ENCODE data around the gene EXOC6.
A peak's percentile ranks its signal among the peaks of the same experiment; 100 is the strongest.
"Not testable (repeated sequence)": the region's sequence is repeated elsewhere in the genome, so short reads cannot be mapped to it uniquely, and the experiment has no call there.

The EXOC6 gene

DNA sequence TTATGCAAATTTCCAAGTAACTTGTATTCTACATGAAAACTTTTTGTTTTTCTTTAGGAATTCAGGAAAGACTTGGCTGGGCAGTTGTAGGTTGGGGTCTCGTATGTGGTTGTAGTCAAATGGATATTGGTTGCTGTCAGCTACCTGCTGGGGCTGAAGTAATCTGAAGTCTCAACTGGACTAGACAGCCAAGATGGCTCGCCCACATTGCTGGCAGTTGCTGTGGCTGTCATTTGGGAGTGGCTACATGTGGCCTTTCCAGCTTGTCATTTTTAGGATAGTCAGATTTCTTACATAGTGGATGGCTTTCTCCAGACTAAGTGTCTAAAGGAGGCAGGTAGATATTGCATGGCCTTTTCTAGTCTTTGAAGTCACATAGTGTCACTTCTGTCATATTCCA, 32.6 kb downstream of the EXOC6 start:
- no peak for DNase-seq

GRCh38 chr10:92886334-92886961, 38.1 kb downstream of the EXOC6 start:
- DNase-seq: no peak

DNA sequence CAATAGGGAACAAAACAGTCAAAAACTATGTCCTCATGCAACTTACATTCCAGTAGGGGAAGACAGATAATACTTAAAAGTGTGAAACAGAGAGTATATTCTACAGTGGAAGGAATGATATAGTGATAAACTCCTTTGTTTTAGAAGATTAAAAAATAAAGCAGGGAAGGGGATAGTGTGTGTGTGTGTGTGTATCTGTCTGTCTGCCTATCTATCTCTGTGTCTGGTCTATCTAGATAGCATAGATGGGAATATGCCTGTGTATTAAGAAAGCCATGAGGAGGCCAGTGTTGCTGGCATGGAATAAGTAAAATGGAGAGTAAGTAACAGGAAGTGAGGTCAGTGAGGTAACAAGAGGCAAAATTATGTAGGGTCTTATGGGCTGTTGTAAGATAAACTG, 42.2 kb downstream of the EXOC6 start:
- no peak for DNase-seq

GRCh38 chr10:92891885-92892690, 43.8 kb downstream of the EXOC6 start:
- DNase-seq: no peak

- no peak for DNase-seq
Observed at GRCh38 chr10:92892691-92893054, 44.4 kb downstream of the EXOC6 start.

GRCh38 chr10:92894081-92894655, 45.8 kb downstream of the EXOC6 start:
- DNase-seq: no peak

GRCh38 chr10:92897916-92898315, 49.6 kb downstream of the EXOC6 start:
- DNase-seq: no peak

- no peak for DNase-seq
Observed at GRCh38 chr10:92901819-92902251, 53.5 kb downstream of the EXOC6 start.

GRCh38 chr10:92903633-92904032, 55.3 kb downstream of the EXOC6 start:
- DNase-seq: no peak

DNA sequence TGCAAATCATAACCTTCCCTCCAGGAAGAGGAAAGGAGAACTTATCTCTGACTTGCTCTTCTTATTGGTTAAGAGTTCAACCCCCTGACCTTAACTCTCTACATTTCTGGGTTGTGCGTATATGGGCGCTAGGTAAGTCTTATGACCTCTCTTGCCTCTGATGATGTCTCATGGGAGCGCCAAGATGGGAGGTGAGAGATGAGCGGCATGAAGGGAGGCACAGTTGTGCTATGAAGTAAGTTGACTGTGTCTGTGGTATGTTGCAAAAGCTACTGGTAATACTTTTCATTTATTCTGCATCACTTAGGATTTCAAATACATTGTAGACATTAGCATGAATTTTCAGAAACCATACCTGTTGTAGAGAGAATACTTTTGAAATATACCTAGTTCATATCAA, 59.0 kb downstream of the EXOC6 start:
- no peak for DNase-seq

DNA sequence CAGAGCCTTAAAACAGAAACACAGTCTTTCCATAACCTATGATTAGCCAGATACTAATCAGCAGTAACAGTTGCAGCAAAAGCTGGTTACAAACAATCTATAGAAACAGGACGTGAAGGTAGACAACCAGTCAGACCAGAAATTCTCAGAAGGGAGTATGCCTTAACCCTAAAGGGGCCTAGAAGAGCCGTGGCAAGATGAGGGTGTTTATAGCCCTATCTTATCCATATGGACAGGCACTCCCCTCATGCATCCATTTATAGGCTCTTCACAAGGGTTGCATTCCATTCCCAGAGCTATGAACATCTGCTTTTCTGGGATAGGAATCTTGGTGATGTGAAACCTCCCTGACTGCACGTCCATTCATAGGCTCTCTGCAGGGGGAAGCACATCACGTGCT, 64.3 kb downstream of the EXOC6 start:
- not testable (repeated sequence) for DNase-seq

GRCh38 chr10:92913973-92914372, 65.7 kb downstream of the EXOC6 start:
- no peak for DNase-seq

- peak; percentile 27 for DNase-seq
Observed at GRCh38 chr10:92914478-92915325, 66.4 kb downstream of the EXOC6 start.

DNA sequence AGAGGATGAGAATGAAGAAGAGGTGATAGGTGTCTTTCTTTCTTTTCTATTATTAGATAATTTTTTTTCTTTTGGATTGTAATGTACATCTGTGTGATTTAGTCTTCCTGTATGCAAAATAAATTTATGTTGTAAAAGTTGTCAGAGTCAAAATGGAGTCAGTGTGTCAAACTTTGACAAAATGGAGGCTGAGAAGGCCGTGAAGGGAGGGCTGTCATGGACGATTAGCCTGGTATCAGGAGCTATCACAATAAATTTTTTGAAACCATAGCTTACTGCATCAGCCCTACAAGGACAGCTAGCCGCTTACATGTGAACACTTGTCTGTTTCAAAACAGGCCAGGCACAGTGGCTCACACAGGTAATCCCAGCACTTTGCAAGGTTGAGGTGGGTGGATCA, 67.6 kb downstream of the EXOC6 start:
- no peak for DNase-seq

DNA sequence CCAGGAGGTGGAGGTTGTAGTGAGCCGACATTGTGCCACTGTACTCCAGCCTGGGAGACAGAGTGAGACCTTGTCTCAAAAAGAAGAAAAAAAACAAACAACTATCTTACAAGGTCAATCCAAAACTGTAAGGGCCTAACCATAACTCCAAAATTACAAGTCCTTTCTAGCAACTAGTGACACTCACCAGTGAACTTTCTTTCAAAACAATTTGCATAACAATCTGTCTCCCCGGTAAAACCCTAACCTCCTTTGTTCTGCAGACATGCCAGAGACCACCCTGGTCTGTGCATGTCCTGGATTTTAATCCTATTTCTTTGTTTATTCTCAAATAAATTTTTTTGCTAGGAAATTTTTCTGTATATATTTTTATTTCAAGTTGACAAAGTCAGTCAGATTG, 68.1 kb downstream of the EXOC6 start:
- DNase-seq: no peak

- DNase-seq: no peak
Observed at GRCh38 chr10:92918603-92919002, 70.3 kb downstream of the EXOC6 start.

DNA sequence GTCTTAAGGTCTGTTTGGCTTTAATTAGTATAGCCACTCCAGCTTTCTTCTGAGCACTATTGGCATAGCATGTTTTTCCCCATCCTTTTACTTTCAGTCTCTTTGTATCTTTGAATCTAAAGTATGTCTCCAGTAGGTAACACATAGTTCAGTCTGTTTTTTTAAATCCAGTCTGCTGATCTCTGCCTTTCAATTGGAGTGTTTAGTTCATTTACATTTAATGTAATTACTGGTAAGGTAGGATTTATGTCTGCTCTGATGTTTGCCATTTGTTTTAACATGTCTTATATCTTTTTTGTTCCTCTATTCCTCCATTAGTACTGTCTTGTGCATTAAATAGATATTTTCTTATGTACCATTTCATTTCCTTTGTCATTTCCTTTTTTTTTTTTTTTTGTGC, 72.5 kb downstream of the EXOC6 start:
- no peak for DNase-seq

GRCh38 chr10:92923416-92923815, 75.1 kb downstream of the EXOC6 start:
- no peak for DNase-seq

- DNase-seq: no peak
Observed at GRCh38 chr10:92929896-92930295, 81.6 kb downstream of the EXOC6 start.

DNA sequence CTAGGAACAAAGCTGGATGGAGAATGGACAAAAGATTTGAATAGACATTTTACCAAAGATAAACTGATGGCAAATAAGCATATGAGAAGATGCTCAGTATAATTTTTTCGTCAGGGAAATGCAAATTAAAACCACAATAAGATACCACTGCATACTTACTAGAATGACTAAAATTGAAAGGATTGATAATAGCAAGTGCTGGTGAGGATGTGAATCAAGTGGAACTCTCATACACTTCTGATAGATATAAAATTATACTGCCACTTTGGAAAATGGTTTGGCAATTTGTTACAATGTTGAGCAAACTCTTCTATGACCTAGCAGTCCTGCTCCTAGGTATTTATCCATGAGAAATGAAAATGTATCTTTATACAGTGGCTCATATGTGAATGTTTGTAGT, 83.3 kb downstream of the EXOC6 start:
- no peak for DNase-seq

- no peak for DNase-seq
Observed at GRCh38 chr10:92937876-92938275, 89.6 kb downstream of the EXOC6 start.

DNA sequence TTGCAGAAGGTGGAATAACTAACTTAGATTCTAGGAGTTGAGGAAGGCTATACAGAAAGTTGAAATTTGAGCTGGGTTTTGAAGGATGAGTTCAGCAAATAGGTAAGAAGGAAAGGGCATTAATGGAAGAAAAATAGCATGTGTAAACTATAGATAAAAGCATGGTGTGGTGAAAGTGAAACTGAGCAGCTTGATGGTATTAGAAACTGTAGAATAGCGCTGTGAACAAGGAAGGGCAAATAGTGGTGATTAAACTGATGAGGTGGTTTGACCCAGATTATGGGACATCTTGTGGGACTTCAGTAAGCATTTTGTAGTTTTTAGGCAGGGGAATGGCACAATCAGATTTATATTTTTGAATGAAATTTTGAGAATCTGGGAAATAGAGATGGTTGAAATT, 90.5 kb downstream of the EXOC6 start:
- DNase-seq: no peak

GRCh38 chr10:92942226-92942625, 93.9 kb downstream of the EXOC6 start:
- DNase-seq: no peak

Measured in NCI-H2227 treated with DMSO at 0.1 percent for 48 hours (cell line).